B cell (primary cell): ENCODE data around the gene TXNRD3. TPM values are rescaled to one million over a fixed set of nuclear protein-coding genes. Genes with fewer than 3 reads are reported as not detected.

Experiments
- ATAC-seq: fragments of 200-7000 bp; cut with Tn5 transposase; one replicate; pipeline ENCODE4 v1.10.0; 2021; ENCODE audit warnings: low read depth, mild to moderate bottlenecking, moderate number of reproducible peaks, moderate library complexity
- CTCF ChIA-PET: fragments of 350-600 bp; sonication (Branson Sonifier 250); formaldehyde crosslinking; loops from one replicate; lab custom pipeline; 2021; ENCODE audit warnings: antibody characterized with exemption, inconsistent platforms; lab: Charles Lee
- POLR2A ChIA-PET: fragments of 350-600 bp; sonication (Branson Sonifier 250); formaldehyde crosslinking; loops from one replicate; lab custom pipeline; 2021; ENCODE audit warnings: antibody characterized with exemption; lab: Charles Lee
- DNase-seq: peaks from one replicate; pipeline ENCODE4 v3.0.0; 2013
- H2AFZ ChIP-seq: 2 replicates; pipeline ENCODE4 v1.6.1; 2012; ENCODE audit warnings: mild to moderate bottlenecking, low read depth, low read length; ENCODE audit not compliant: insufficient read depth, poor library complexity, severe bottlenecking
- H3K27ac ChIP-seq, 2 donors: 1 replicate in 1 of 2; 2 replicates in 1 of 2; pipeline ENCODE4 v1.5.1; 2012 to 2013; ENCODE audit warnings: low read length in 2 of 2, mild to moderate bottlenecking in 2 of 2, moderate library complexity in 1 of 2
- H3K27me3 ChIP-seq, 4 experiments: fragments of 200-600 bp in 1 of 4; sonication (generic) in 1 of 4; replicated peaks in 1 of 4; 1 replicate in 2 of 4; 2 replicates in 2 of 4; pipeline versions ENCODE4 v1.6.1 to v1.7.0; 2013 to 2016; ENCODE audit warnings: low read length in 3 of 4, mild to moderate bottlenecking in 2 of 4, mixed read lengths in 1 of 4, moderate library complexity in 1 of 4; ENCODE audit not compliant: insufficient read depth in 4 of 4, control insufficient read depth in 3 of 4; ENCODE audit errors: control extremely low read depth in 1 of 4
- H3K36me3 ChIP-seq, 2 experiments: replicated peaks in 1 of 2; 1 replicate in 1 of 2; 2 replicates in 1 of 2; pipeline versions ENCODE4 v1.6.1 to v1.7.1; 2013; ENCODE audit warnings: low read length in 1 of 2; ENCODE audit not compliant: insufficient read depth in 2 of 2, control insufficient read depth in 1 of 2; ENCODE audit errors: control extremely low read depth in 1 of 2, extremely low read depth in 1 of 2
- H3K4me1 ChIP-seq, 2 donors: fragments of 200-600 bp in 1 of 2; sonication (generic) in 1 of 2; 1 replicate in 1 of 2; 2 replicates in 1 of 2; pipeline versions ENCODE4 v1.5.1 to v1.6.1; 2013 to 2017; ENCODE audit warnings: low read length in 2 of 2; ENCODE audit not compliant: control insufficient read depth in 2 of 2, insufficient read depth in 2 of 2
- H3K4me2 ChIP-seq: replicated peaks from 2 replicates; pipeline ENCODE3; 2012; ENCODE audit warnings: mild to moderate bottlenecking, low read depth, low read length; ENCODE audit not compliant: poor library complexity, severe bottlenecking
- H3K4me3 ChIP-seq, 5 experiments: fragments of 200-600 bp in 1 of 5; sonication (generic) in 1 of 5; 1 replicate in 3 of 5; 2 replicates in 2 of 5; pipeline versions ENCODE4 v1.5.1 to v1.7.0; 2011 to 2016; ENCODE audit warnings: low read length in 4 of 5, mild to moderate bottlenecking in 4 of 5, low read depth in 2 of 5, control low read depth in 1 of 5, moderate library complexity in 1 of 5; ENCODE audit not compliant: insufficient read depth in 1 of 5; ENCODE audit errors: control extremely low read depth in 1 of 5, extremely low read depth in 1 of 5
- H3K79me2 ChIP-seq: fragments of 200-600 bp; sonication (generic); one replicate; pipeline ENCODE4 v1.6.0; 2016; ENCODE audit warnings: low read length; ENCODE audit not compliant: control insufficient read depth, insufficient read depth
- H3K9ac ChIP-seq: fragments of 200-600 bp; sonication (generic); 2 replicates; pipeline ENCODE4 v1.6.1; 2017; ENCODE audit warnings: mild to moderate bottlenecking, low read length, moderate library complexity
- H3K9me3 ChIP-seq, 3 donors: one replicate each; pipeline versions ENCODE4 v1.6.1 to v1.7.1; 2013; ENCODE audit warnings: low read length in 2 of 3; ENCODE audit not compliant: control insufficient read depth in 2 of 3, insufficient read depth in 1 of 3; ENCODE audit errors: control extremely low read depth in 1 of 3
- H4K20me1 ChIP-seq: 2 replicates; pipeline ENCODE4 v1.6.0; 2012; ENCODE audit warnings: mild to moderate bottlenecking, low read length; ENCODE audit not compliant: insufficient read depth, control insufficient read depth, poor library complexity, severe bottlenecking
- H3K27ac Mint-ChIP-seq: one replicate; pipeline ENCODE4 v1.8.0; 2021; ENCODE audit warnings: mixed read lengths
- H3K27me3 Mint-ChIP-seq: one replicate; pipeline ENCODE4 v1.8.0; 2021; ENCODE audit warnings: mixed read lengths
- H3K4me1 Mint-ChIP-seq: one replicate; pipeline ENCODE4 v1.8.0; 2021; ENCODE audit warnings: mixed read lengths
- H3K4me3 Mint-ChIP-seq: one replicate; pipeline ENCODE4 v1.8.0; 2021; ENCODE audit warnings: mixed read lengths
- H3K9me3 Mint-ChIP-seq: one replicate; pipeline ENCODE4 v1.8.0; 2022; ENCODE audit warnings: mixed read lengths; ENCODE audit not compliant: insufficient read depth
- EZH2 ChIP-seq: IDR thresholded peaks from 2 replicates; pipeline ENCODE4 v1.6.1; 2012; ENCODE audit warnings: borderline replicate concordance, low read depth, mild to moderate bottlenecking, moderate library complexity, low read length; ENCODE audit not compliant: insufficient read depth, poor library complexity, severe bottlenecking
- WGBS: methylation state at CpG from one replicate; pipeline ENCODE4 v1.1.5; 2013; ENCODE audit warnings: missing lambda C conversion rate; ENCODE audit not compliant: insufficient coverage; 5-methylcytosine and 5-hydroxymethylcytosine counted together
- intact Hi-C: fragments of 100-400 bp; cut with micrococcal nuclease; formaldehyde crosslinking; loops from one replicate; pipeline ENCODE4 v1.10.0; 2022
- polyA plus RNA-seq: library from polyadenylated mRNA; depleted of rRNA; stranded (reverse); fragments of >200 nt; gene quantifications from 2 replicates; pipeline ENCODE4 v1.2.3, GENCODE V29; 2012
- total RNA-seq, 2 donors: library from RNA; stranded (reverse); fragments of 120-200 nt in 1 of 2; gene quantifications; 1 replicate in 1 of 2; 2 replicates in 1 of 2; pipeline versions ENCODE4 v1.2.3 to v1.2.4, GENCODE V29; 2013 to 2022
- TF ChIP-seq, protein P1 (sequence below): fragments of 200-600 bp; IDR thresholded peaks from one replicate; pipeline ENCODE4 v1.8.0; 2022; ENCODE audit warnings: antibody characterized with exemption, mild to moderate bottlenecking

Gene TXNRD3
- total and polyA plus RNA-seq, 2 donors (not counting 1 experiment from before 2014, with no cell fraction given), result 0.15 to 0.99 TPM

GRCh38 chr3:126622694-126623093 is 32.2 kb downstream of the TXNRD3 start:
- H3K27ac ChIP-seq, result no peak overlapping the region
- H4K20me1 ChIP-seq, result no peaks in the 10 kb centered on the region
- no peaks in the 10 kb centered on the region for H3K4me1 Mint-ChIP-seq
- no peaks in the 10 kb centered on the region for H3K9me3 ChIP-seq
- ATAC-seq (no peak), DNase-seq (no peak)
- H3K27me3 Mint-ChIP-seq, result peaks cover 4% of the 10 kb centered on the region
- CTCF ChIA-PET, result no interaction called here
- intact Hi-C loops, result no loop called here
- H3K9me3 Mint-ChIP-seq, result no peaks in the 10 kb centered on the region
- no peak overlapping the region for H3K4me3 Mint-ChIP-seq
- no peak overlapping the region for H3K4me2 ChIP-seq
- H3K79me2 ChIP-seq, result no peaks in the 10 kb centered on the region
- H3K4me3 ChIP-seq, result no peak overlapping the region
- H3K27me3 ChIP-seq, result no peaks in the 10 kb centered on the region
- WGBS, result no CpG with 5 or more reads among the region's 1 CpG
- TF ChIP-seq, protein P1, sequence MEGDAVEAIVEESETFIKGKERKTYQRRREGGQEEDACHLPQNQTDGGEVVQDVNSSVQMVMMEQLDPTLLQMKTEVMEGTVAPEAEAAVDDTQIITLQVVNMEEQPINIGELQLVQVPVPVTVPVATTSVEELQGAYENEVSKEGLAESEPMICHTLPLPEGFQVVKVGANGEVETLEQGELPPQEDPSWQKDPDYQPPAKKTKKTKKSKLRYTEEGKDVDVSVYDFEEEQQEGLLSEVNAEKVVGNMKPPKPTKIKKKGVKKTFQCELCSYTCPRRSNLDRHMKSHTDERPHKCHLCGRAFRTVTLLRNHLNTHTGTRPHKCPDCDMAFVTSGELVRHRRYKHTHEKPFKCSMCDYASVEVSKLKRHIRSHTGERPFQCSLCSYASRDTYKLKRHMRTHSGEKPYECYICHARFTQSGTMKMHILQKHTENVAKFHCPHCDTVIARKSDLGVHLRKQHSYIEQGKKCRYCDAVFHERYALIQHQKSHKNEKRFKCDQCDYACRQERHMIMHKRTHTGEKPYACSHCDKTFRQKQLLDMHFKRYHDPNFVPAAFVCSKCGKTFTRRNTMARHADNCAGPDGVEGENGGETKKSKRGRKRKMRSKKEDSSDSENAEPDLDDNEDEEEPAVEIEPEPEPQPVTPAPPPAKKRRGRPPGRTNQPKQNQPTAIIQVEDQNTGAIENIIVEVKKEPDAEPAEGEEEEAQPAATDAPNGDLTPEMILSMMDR, result no peak
- no peak for TF ChIP-seq EZH2
- no peaks in the 10 kb centered on the region for H3K36me3 ChIP-seq
- H3K9ac ChIP-seq, result no peak overlapping the region
- H3K4me1 ChIP-seq, result no peaks in the 10 kb centered on the region
- POLR2A ChIA-PET, result no interaction called here
- H3K27ac Mint-ChIP-seq, result no peak overlapping the region
- H2AFZ ChIP-seq, result no peak overlapping the region

DNA sequence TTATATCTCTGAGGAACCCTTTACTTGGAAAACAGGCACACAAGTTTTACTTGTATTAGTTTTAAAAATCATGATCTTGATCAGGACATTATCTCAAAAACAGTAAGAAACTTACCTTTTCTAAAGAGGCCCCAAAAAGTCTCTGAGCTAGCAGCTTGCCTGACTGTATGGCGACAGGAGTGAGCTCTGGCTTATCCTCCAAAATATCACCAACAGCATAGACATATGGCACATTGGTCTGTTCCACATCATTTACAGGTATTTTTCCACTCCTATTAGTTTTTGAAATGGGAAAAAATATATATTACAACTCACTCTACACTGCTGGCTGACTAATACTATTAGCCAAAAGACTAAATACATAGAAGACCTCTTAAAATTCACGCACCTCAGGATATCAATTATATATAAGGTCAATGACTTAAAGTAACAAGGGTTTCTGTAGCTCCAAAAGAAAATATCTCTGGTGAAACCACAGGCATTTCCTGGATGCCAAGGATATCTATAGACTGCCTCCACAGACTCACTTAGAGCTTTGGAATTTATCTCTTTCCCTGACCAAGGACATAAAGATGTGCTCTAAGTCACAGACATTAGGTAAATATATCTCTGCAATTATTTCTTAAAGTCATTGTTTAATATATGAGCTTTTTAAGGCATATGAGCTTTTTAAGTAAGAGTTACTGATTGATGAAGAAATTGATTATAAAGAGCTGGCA is 33.1 kb downstream of the TXNRD3 start:
- Histone ChIP-seq H3K4me2 (no peak overlapping the region), H3K9ac (no peak overlapping the region), H2AFZ (no peak overlapping the region), H4K20me1 (no peaks in the 10 kb centered on the region), H3K36me3 (no peaks in the 10 kb centered on the region), H3K4me3 (no peak overlapping the region), H3K27me3 (no peaks in the 10 kb centered on the region), H3K27ac (no peak overlapping the region), H3K79me2 (no peaks in the 10 kb centered on the region), H3K9me3 (no peaks in the 10 kb centered on the region), H3K4me1 (no peaks in the 10 kb centered on the region)
- no peaks in the 10 kb centered on the region for H3K4me1 Mint-ChIP-seq
- no peak overlapping the region for H3K4me3 Mint-ChIP-seq
- TF ChIP-seq, protein P1, result no peak
- TF ChIP-seq EZH2, result no peak
- H3K9me3 Mint-ChIP-seq, result no peaks in the 10 kb centered on the region
- H3K27me3 Mint-ChIP-seq, result peaks cover 9% of the 10 kb centered on the region
- H3K27ac Mint-ChIP-seq, result no peak overlapping the region
- intact Hi-C loops, result no loop called here
- POLR2A ChIA-PET, result no interaction called here
- ATAC-seq (no peak), DNase-seq (no peak)
- WGBS, result no CpG with 5 or more reads among the region's 2 CpGs
- CTCF ChIA-PET, result no interaction called here
